HG03378 (cell line): ENCODE data around the gene NYAP2.
A peak's percentile ranks its signal among the peaks of the same experiment; 100 is the strongest.

Experiments
- ATAC-seq: cut with Tn5 transposase; IDR thresholded peaks from one replicate; pipeline ENCODE4 v1.9.1; 2021; ENCODE audit warnings: mild to moderate bottlenecking, moderate library complexity; ENCODE audit not compliant: unreplicated experiment

NYAP2 gene

GRCh38 chr2:225612636-225613035, 213.1 kb downstream of the NYAP2 start:
- ATAC-seq: no peak

DNA sequence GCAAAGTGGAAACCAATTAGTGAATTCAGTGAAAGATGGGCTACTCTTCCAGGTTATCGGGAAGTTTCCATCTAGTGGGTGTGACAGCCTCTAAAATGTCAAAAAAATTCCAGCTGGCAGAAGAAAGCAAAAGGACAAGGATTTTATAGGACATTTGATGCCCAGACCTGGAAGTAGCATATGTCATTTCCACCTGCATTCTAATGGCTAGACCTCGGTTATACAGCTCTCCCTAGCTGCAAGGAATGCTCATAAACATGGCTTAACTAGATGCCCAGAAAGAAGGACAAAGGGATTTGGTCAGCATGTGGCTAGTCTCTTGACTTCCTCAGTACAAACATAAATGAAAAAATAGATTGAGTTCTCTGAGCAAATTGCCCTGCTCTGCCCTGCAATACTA, 215.4 kb downstream of the NYAP2 start:
- ATAC-seq: no peak

DNA sequence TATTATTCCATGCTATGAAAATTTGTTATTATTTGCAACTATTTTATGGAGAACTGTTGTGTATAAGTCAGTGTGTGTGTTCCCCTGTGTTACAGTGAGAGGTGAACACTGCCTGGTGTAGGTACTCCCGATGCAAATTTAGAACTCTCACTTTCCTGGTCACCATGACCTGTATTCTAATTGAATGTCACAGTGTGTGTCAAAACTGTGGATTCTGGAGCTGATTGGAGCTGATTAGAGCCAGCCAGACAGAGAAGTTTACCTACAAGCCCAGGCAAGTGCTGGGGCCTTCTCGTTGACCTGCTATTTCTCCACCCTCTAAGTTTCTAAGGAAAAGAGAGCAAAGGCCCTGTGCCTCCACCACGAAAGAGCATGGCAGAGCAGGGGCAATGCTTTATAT, 216.0 kb downstream of the NYAP2 start:
- no peak for ATAC-seq

GRCh38 chr2:225616372-225616771, 216.9 kb downstream of the NYAP2 start:
- no peak for ATAC-seq

- ATAC-seq: no peak
Measured at GRCh38 chr2:225616848-225617247, 217.3 kb downstream of the NYAP2 start.

DNA sequence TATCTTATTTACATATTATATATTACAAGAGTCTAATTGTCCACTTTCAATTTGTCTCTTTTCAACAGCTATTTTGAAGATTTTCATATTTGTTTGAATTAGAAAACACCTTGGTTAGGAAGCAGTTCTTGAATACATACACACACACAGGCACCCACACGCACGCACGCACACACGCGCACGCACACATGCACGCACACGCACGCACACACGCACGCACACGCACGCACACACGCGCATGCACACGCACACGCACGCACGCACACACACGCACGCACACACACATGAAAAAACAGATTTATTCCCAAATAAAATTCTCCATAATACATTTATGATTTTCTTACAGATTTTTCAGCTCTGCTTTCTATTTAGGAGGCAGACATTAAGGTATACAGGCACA, 220.7 kb downstream of the NYAP2 start:
- no peak for ATAC-seq

GRCh38 chr2:225630824-225631533, 231.5 kb downstream of the NYAP2 start:
- no peak for ATAC-seq

GRCh38 chr2:225632351-225632750, 232.8 kb downstream of the NYAP2 start:
- ATAC-seq: no peak

GRCh38 chr2:225636558-225636957, 237.0 kb downstream of the NYAP2 start:
- ATAC-seq: no peak

- no peak for ATAC-seq
Measured at GRCh38 chr2:225637259-225637658, 237.7 kb downstream of the NYAP2 start.

GRCh38 chr2:225640550-225640949, 241.0 kb downstream of the NYAP2 start:
- ATAC-seq: no peak

DNA sequence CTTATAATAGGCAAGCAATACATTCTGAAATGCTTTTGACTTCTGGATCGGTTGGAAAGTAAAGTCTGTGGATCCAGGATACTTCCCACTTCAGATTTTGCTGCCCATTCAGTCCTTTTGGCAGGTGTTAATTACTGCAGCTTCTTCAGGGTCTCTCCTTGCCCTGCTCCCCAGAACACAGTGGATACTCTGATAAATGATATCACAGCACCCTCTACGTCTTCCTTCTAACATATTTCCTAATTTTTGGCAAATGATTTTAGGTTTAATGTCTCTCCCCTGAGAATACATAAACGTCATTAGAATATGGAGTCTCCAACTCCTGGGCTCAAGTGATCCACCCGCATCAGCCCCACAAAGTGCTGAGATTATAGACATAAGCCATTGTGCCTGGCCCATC, 249.8 kb downstream of the NYAP2 start:
- ATAC-seq: no peak

GRCh38 chr2:225650041-225650440, 250.5 kb downstream of the NYAP2 start:
- no peak for ATAC-seq

DNA sequence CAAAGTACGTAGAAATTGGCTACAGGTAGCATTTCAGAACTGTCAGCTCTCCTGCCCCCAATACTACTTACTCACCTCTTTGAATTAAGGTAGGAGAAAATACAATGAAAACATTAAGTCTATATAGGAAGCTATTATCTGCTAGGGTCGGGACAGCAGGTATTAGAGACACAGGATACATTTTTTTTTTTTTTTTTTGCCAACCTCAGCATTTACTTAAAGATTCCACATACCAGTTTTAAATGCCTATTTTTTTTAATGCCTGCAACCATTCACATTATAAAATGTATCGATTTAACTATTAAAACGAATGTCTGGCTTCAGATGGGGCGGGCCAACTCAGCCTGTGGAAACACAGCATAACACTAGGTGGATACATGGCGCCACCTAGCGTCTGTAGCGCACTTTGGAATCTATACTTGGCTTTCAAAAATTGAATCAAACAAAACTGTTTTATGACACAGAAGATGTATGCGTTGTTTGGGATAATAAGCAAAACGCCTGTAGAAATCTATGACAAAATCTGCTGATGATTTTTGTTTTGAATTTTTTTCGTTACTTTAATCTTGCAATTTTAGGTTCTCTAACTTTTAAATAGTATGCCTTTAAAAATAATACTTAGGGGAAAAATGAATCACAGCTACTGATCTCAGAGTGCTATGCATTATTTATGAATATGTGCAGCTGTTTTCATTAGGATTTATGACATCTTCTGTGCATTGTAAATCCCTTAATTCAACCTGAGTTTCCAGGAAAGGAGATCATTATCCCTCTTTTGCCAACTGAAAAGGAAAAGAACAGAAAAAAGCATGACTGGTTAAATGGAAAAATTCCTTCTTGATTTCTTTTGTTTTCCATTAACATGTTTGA, 261.0 kb downstream of the NYAP2 start:
- peak; percentile 87 for ATAC-seq

- ATAC-seq: no peak
Measured at GRCh38 chr2:225662101-225662500, 262.6 kb downstream of the NYAP2 start.

DNA sequence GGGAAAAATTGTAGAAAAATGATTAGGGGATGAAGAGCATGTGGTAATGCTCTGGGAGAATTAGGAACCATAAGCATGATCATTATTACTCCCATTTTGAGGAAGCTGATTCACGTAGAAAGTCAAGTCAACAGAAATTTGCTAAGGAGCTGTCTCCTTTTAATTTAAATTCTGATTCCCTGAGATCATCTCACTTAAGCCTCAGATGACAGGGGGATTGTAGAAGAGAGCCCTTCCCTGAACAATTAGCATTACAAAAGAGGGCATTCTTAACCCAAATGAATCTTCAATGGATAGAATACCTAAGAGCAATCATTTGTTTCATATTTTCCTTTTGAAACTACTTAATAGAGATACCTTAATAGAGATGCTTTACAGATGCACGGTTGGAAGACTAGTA, 267.9 kb downstream of the NYAP2 start:
- ATAC-seq: no peak

- ATAC-seq: peak; percentile 96
Measured at GRCh38 chr2:225668606-225669266, 269.2 kb downstream of the NYAP2 start.

DNA sequence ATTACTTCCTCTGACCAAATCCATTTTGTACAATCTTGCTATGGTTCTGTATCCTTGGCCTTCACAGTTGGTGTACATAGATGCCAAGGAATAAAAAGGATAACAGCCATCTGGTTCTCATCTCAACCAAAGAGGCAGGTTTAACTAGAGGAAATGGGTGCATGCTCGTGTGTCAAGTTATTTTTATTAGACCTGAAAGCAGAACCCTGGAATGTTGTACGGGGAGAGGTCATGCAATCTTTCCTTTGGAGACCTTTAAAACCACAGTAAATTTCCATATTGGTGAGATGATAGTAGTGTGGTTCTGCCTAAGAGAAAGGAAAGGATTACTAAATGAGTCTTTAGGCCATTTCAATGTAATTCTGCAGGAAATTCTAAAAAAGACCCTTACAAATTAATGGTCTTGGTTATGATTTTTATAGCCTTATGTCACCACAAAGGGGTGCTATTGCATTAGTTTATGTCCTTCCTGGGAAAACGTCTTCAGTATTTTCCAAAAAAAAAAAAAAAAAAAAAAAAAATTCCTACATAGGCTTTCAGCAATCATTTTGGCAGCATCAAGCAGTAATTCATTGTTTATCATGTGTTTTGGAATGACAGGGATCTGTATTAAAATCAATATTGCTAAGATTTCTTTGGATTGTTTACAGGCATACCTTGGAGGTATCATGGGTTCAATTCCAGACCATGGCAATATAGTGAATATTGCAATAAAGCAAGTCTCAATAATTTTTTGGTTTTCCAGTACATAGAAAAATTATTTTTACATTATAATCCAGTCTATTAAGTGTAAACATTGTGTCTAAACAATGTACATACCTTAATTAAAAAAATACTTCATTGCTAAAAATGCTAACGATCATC, 270.8 kb downstream of the NYAP2 start:
- ATAC-seq: no peak

DNA sequence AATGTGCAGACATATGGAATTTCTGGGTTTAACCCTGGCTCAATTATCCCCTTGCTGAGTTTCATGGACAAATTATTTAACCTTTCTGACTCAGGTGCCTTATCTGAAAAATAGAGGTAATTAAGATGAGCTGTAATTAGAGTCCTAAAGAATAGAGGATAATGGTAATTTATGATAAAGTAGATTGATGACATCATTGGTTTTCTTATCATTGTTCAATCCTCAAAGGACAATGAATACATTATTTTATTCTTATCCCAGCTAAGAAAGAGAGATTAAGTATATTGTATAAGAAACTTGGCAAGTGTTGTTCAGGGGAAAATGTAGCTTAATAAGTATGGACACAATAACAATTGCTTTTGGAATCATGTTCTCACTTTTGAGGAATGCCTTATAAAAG, 279.3 kb downstream of the NYAP2 start:
- no peak for ATAC-seq

DNA sequence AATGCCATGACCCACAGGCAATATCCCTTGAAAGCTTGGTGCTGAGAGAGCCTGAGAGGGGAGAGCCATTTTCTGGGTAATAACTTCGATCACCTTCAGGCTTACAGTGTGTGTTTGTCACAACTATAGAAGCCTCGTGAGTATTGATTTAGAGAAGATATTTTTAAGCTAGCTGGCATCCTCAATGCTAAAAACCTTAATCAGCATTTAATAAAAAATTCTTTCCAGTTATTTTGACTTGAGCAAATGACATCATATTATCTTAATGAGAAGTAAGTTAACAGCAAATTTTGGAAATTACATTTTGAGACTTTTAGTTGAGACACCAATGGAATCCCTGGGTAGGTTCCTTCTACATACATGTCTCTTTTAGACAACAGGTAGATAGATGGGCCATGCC, 283.7 kb downstream of the NYAP2 start:
- no peak for ATAC-seq

- no peak for ATAC-seq
Measured at GRCh38 chr2:225690153-225690552, 290.6 kb downstream of the NYAP2 start.
